HG03354 (cell line): ENCODE results near the gene OSBPL9.
"Not testable (repeated sequence)": the region's sequence is repeated elsewhere in the genome, so short reads cannot be mapped to it uniquely, and the experiment has no call there.

ENCODE experiments used
- ATAC-seq: cut with Tn5 transposase; IDR thresholded peaks from one replicate; pipeline ENCODE4 v1.9.1; 2021; ENCODE audit warnings: mild to moderate bottlenecking; ENCODE audit not compliant: unreplicated experiment, poor library complexity, severe bottlenecking

Gene OSBPL9

GRCh38 chr1:51729156-51729823 lies 112.4 kb downstream of the OSBPL9 start:
- peak; percentile 93 for ATAC-seq

DNA sequence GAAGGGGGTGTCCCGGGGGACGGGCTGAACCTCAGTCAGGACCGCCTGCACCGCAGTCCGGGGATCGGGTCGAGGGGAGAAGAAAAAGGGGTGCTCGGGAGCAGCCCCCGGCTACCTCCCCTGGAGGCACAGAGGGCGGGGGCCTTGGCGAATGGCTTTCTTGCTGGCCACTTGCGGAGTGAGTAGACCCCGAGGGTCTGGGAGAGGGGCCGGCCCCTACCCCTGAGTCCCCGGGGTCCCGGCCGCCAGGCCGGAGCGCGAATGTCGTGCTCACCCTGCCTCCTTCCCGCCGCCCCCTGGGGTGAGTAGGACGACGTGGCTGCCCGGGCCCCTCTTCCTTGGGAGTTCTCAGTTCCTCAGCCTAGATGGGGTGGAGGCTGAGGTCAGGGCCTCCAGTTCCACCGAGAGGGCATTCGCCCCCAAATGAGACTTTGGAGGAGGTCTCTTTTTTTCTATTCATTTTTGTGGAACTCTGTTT lies 113.0 kb downstream of the OSBPL9 start:
- peak; percentile 24 for ATAC-seq

DNA sequence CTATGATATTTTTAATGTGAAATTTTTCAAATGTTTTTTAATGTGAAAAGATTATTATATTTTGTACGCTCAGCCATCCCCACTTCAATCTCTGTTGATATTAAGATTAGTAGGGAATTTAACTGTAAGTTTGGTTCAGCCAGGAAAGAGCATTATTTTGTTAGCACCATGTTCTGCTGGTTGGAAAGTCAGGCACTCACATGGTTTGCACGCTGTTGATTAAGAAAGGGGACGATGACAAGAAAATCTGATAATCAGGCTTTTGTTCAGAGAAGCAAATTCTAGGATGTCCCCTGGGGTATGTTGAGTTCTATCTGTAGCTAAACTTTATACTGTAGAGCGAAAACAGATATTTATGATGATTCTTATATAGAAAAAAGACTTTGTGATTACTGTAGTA lies 115.1 kb downstream of the OSBPL9 start:
- ATAC-seq, result no peak

GRCh38 chr1:51732701-51733425 lies 116.0 kb downstream of the OSBPL9 start:
- ATAC-seq, result no peak

- not testable (repeated sequence) for ATAC-seq
Observed at GRCh38 chr1:51733426-51733774, 116.5 kb downstream of the OSBPL9 start.

GRCh38 chr1:51733793-51734522 lies 117.1 kb downstream of the OSBPL9 start:
- ATAC-seq, result no peak

- no peak for ATAC-seq
Observed at GRCh38 chr1:51734896-51735745, 118.2 kb downstream of the OSBPL9 start.

GRCh38 chr1:51735746-51736254 lies 118.9 kb downstream of the OSBPL9 start:
- ATAC-seq, result no peak

- no peak for ATAC-seq
Observed at GRCh38 chr1:51736702-51737101, 119.8 kb downstream of the OSBPL9 start.

DNA sequence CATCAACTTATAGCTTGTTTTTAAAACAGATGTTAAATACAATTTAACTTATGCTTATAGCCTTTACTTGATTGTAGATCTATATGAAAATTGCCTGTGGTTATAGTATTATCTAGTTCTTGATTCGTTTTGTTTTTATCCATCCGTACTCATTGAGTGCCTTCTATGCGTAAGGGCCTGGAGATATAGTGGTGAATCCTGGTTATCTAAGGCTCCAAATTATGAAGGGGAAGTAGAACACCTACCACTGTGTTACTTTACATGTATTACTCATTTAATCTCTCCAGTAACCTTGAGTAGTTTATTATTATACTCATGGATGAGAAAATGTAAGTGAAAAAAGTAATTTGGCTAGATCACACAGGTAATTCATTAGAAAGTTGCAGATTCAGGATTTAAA lies 121.8 kb downstream of the OSBPL9 start:
- no peak for ATAC-seq

DNA sequence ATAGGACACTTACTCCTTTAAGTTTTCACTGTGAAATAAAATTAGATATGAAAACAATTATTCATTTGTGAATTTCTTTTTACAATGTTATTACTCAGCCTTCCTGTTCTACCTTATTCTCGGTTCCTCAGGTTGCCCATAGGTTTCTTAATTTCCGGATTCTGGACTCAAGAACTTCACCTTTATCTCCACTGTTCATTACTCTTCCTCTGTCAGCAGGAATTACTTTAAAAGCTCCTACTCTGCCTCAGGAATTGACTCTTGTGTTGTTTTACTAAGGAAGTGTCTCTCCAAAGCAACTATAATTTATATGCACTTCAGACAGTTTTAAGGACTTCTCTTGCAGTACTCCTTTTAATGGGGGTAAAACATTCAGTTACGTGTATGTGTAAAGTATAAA lies 123.8 kb downstream of the OSBPL9 start:
- ATAC-seq, result peak; percentile 43

DNA sequence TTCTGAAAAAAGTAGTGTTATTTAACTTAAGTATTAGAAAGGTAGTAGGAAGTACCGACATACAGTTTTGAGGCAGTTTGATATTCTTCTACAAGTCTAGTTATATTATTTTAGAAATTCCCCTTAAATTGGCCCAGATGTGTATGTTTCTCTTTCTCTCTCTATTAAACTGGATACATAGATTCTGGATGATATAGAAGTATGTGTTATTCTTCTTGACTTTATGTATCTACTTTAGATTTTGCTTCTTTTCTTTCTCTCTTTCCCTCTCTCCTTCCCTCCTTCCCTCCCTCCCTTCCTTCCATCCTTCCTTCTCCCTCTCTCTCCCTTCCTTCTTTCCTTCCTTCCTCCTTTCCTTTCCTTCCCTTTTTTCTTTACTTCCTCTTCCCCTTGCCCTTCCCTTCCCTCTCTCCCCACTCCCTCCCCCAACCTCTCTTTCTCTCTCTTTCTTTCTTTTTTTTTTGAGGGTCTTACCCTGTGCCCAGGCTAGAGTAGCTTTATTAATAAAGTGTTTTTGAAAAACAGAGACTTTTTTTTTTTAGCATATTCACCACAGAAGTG lies 124.3 kb downstream of the OSBPL9 start:
- no peak for ATAC-seq

- ATAC-seq, result no peak
Observed at GRCh38 chr1:51744506-51745303, 127.8 kb downstream of the OSBPL9 start.

GRCh38 chr1:51745304-51745570 lies 128.3 kb downstream of the OSBPL9 start:
- ATAC-seq, result no peak

DNA sequence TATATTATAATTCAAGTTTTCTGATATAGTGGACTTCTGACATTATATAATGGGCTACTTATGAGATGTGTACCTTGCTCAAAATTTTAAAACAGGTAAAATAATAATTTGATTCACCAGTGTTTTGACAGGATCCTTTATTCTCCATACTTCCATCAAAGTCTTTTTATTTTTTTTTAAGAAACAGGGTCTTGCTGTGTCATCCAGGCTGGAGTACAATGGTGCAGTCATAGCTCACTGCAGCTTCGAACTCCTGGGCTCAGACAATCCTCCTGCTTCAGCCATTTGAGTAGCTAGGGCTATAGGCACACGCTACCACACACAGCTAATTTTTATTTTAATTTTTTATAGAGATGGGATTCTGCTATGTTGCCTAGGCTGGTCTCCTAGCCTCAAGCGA lies 132.3 kb downstream of the OSBPL9 start:
- ATAC-seq, result no peak

GRCh38 chr1:51750218-51750617 lies 133.3 kb downstream of the OSBPL9 start:
- no peak for ATAC-seq

DNA sequence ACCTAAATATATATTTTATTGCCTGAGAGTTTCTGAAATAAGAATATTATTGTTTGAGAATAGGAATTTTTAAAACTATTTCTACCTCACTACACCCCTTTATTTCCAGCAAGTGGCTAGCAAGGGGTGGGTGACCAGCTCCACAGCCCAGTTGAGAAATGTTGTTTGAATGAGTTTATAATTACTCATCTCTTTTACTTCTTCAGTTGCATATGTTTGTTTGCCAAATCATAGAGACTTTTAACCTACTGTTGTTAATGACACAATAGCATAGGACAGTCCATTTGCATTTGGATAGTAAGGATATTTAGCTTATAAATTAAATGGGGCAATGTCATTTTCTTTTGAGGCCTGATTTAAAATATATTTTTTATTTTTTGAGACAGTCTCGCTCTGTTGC lies 133.8 kb downstream of the OSBPL9 start:
- ATAC-seq, result no peak

- no peak for ATAC-seq
Observed at GRCh38 chr1:51752073-51752948, 135.4 kb downstream of the OSBPL9 start.
